Measurements from ENCODE around the gene TEPSIN.
A peak's percentile ranks its signal among the peaks of the same experiment; 100 is the strongest.

TEPSIN gene

DNA sequence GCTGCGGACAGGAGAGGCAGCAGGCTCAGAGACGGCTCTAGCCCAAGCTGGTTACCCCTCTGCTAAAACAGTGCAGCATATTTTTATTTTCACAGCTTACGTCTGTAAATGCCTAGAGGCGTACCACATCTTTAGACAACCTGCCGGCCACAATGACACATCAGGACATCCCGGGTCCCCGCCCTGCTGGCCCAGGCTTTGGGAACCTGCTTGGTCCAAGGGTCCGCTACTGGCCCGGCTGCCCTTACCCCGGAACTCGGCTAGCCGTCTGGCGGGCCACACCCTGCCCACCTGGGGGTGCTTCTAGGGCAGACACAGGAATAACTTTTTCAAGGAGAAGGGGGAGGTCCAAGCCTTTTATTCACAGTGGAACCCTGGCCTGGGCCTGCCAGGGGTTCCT lies 20.4 kb downstream of the TEPSIN start:
- DNase-seq = no peak

DNA sequence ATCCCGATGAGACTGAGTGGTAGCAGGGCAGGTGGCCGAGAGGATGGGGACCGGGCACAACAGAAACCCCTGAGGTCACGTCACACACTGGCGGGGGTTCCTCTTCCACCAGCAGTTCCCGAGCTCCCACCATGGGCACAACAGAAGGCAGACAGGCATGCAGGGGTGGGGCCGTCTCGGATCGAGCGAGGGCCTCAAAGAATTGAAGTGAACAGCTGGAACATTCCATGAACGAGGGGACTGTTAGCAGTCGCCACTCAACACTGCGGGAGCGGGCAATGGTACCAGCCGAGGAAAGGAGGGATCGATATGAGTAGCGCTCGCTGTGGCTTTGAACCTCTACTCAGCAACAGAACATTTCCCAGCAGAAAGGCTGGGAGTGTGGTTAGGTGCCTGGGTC lies 21.4 kb downstream of the TEPSIN start:
- no peak for DNase-seq

DNA sequence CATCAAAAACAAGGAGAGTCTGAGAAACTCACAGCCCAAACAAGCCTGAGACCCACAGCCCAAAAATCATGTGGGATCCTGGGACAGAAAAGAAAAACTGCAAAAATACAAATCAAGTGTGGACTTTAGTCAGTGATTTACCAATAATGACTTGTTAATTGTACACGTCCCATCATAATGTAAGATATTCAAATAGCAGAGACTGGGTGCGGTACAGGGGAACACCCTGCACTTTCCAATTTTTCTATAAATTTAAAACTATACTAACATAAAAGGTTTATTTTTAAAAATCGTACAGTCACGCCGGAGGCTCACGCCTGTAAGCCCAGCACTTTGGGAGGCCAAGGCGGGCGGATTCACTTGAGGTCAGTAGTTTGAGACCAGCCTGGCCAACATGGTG lies 24.9 kb downstream of the TEPSIN start:
- DNase-seq = no peak

DNA sequence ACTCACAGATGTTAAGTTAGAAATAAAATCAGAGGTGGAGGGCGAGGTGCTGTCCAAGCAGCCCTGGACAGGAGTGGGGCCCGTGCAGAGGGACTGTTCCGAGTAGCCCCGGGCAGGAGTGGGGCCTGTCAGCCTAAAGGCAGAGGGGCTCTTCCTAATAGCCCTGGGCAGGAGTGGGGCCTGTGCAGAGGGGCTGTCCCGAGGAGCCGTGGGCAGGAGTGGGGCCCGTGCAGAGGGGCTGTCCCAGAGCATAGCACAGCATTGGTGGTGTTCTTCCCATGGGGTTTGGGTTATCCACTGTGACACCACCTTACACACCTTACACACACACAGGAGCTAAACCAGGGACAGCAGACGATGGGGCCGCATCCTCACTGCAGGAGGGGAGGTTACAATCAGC lies 26.5 kb downstream of the TEPSIN start:
- DNase-seq = no peak

DNA sequence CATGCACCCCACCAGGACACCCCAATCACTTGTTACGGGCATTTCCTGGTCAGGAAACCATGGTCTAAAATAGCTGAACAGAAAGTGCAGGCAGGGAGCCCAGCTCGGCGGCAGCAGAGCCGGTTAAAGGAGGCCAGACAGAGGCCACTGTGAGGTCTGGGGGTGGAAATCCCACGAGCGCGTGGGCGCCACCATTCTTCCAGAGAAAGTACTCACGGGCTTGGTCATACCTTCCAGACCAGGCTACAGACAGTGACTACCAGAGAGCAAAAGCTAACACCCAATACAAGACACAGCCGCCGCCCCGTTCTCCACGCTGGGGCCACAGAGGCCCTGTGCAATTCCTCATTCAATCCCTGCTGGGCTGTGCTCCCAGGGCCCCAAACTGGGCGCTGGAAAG lies 28.0 kb downstream of the TEPSIN start:
- no peak for DNase-seq

DNA sequence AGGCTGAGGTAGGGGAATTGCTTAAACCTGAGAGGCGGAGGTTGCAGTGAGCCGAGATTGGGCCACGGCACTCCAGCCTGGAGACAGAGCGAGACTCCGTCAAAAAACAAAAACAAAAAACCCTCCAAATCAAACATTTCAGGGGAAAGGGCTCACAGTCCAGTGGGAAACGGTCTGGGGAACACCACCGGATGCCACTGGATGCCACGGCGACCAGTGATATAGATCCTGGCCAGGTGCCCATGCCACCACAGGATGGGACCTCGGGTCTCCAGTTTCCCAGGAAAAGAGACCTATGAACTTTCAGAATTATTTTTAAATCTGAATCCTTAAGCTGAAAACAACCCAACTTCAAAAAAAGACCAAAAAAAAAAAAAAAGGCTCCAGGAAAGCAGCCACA lies 28.4 kb downstream of the TEPSIN start:
- no peak for DNase-seq

DNA sequence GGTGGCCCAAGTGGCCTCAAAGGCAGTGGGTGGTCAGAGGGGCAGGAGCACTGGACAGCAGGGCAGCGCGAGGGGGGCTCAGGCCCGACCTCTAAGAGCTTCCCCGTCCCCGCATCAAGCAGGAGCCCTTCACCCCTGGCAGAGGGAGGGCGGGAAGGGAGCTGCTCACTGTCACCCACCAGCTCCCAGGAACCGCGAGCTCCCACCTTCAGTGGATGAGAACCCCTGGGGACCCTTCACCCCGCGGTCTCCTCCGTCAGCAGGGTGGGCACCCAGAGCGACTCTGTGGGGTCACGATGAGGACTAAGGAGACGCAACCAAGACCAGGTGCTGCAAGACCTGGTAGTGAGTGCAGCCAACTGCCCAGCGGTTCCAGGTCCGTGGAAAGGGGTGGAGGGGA lies 29.7 kb downstream of the TEPSIN start:
- DNase-seq = no peak

DNA sequence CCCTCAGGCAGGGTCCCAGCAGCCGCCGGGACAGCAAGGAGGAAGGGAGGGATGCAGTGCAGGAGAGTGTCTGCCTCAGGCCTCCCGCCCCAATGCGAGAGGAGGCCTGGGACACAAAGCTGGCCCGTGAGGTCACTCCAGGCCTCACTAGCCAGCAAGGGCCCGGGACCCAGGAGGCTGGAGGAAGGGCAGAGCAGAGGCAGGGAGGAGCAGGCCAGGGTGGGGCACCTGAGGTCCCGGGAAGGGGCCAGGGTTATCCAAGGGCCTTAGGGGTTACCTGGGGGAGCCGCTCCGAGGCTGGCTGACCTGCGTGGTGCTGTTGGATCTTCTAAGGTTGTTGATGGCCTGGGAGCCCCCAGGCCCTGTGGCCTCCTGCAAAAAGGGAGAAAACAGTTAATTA lies 30.2 kb downstream of the TEPSIN start:
- DNase-seq = no peak

DNA sequence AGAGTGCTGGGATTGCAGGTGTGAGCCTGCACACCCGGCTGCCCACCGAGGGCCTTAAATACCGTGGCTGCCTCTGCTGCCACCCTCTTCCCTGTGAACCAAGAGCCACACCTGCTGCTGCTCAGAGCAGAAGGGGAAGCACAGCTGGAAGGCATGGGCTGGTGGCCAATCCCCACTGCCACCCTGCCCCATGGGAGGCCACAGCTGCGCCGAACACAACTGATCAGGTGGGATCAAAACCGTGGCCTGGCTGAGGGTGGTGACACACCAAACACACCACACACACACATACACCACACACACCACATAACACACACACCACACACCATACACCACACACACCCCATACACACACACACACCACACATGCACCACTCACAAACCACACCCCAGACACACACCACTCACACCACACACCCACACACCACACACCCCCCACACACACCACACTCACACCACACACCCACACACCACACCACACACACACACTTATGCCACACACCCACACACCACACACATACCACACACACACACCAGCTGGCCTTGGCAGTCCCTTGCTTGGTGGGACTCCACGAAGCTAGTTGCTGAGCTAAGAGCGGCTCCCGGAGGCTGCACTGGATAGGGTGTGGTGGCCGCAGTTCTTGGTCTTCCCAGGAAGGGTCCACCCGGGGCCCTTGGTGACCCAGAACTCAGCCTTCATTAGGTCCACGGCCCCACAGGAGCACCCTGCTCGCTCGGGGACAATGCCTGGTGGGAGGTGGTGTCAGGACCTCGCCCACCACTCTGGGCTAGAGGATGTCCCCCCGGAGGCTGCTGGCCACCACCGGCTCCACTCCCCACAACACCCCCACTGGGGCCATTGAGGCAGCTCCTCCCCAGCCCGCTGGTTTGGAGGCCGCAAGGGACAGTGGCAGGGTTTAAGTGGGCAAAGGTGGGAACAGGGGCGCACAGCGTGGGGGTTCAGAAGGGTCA lies 31.0 kb downstream of the TEPSIN start:
- DNase-seq = no peak

DNA sequence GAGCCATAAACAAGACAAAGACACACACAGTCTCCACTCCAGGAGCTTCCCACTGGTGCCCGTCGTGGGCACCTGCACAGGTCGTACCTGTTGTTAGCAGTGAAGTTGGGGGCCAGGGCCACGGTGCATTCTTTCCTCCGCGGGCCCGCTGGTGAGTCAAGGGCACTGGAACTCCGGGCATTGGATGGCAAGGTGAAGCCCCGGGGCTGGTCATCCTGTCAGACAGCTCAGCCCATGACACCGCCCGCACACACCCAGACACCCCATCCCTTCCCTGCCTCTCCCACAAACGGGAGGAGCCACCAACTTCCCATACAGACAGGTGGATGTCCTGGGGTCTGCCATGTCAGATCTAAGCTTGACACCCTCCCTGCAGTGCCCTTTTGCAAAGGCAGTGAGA lies 32.2 kb downstream of the TEPSIN start:
- DNase-seq = no peak

DNA sequence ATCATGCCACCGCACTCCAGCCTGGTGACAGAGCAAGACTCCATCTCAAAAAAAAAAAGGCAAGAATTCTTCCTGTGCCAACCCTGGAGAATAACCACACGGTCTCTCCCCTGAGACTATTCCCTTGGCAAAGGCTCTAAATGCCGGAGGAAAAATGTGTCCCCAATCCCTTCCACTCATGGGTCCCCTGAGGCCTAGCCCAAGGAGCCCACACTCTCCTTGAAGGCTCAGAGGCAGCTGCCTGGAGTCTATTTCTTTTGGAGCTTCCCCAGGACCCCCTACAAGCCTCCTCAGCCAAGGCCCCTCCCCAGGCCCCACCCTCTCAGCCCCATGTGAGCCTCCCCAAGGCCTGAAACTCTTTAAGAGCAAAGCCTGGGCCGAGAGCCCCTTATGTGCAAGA lies 32.7 kb downstream of the TEPSIN start:
- no peak for DNase-seq

DNA sequence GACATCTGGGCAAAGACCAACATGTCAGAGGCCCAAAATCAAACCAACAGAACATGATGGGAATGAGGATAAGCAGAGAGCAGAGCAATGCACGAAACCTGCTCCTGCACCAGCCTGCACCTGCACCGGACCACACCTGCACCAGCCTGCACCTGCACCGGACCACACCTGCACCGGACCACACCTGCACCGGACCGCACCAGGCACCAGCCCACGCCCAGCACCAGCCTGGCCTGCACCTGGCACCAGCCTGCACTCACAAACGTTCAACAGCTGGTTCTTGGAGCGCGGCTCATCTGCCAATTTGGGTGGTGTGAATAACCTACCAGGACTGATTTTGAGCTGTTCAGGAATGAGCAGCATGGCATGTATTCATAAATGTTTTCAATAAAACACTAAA lies 34.3 kb downstream of the TEPSIN start:
- DNase-seq = no peak

DNA sequence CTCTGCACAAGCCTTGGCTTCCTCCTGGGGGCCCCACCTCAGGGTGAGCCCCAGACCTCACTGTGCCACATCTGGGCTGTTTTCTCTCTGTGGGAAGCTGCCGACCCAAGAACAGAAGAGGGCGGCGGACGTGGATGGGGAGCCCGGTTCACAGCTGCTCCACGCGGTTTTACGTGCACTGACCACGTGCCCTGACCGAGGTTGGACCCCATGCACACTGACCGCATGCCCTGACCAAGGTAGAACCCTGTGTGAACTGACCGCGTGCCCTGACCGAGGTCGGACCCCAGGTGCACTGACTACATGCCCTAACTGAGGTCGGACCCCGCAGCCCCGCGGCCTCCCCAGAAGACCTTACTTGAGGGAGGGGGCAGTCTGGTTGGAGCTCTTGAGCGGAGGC lies 35.7 kb downstream of the TEPSIN start:
- no peak for DNase-seq

DNA sequence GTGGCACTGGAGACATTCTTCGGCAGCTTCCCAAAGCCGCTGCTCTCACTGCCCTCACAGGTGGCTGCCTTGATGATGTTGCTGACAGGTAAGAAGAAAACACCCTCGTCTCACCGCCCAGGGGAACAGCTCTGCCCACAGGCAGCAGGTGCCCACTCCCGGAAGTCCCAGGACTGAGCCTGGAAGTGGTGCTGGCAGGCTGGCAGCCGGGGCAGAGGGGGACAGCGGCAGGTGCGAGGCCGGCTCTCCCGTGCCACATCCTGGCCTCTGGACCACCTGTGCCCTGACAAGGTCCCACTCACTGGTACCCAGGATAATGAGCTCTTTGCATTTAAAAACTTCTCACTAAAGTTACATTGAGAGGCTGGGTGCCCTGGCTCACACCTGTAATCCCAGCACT lies 36.5 kb downstream of the TEPSIN start:
- no peak for DNase-seq

DNA sequence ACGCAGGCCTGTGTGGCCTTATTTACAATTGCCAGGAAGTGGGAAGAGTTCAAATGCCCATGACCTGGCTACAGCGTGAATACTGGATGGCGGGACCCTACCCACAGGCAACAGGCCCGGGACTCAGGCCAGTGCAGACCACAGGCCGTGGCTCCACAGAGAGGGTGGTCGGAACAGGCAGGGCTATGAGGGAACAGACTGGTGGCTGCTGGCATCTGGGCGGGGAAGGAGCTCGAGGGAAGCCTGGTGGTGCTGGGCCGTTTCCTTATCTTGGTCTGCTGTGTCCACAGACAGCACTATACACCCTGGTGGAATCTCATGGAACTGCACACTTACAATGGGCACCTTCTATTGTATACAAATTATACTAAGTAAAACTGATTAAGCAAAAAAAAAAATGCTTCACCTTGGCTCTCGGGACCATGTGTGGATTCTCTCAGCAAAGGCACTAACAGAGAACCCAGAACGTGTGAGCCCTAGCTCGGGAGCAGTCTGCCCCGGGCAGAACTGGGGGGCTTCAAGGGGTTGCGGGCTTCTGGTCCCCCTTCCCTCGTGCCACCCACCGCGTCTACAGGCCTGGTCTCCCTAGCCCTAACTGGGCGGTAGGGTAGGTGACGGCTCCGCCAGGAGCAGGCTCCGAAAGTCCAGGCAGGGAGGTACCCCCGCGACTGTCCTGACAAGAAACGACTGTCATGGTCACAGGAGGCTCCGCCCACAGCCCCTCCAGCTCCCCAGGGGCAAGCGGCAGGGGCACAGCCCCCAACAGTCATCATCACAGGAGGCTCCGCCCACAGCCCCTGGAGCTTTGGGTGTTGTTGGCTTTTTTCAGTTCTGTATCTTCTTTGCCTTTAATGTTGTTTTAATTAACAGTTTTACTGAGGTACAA lies 37.9 kb downstream of the TEPSIN start:
- DNase-seq = peak; percentile 6

DNA sequence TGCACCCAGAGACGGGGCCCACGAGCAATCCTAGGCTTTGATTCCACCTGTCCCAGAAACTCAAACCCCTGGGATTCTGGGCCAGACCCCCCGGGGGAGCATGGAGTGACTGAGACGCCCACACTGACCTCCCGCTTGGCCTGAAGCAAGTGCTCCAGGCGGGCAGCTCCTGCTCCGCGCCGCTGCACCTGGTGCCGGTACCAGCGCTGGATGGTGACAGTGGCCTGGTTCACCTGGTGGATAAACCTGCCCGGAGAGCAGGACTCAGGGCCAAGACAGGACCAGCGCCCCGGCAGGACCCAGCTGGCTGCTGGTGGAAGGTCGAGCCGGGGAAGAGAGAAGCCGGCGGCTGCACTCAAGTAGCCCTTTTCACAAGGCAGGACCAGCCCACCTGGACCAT lies 38.7 kb downstream of the TEPSIN start:
- no peak for DNase-seq

DNA sequence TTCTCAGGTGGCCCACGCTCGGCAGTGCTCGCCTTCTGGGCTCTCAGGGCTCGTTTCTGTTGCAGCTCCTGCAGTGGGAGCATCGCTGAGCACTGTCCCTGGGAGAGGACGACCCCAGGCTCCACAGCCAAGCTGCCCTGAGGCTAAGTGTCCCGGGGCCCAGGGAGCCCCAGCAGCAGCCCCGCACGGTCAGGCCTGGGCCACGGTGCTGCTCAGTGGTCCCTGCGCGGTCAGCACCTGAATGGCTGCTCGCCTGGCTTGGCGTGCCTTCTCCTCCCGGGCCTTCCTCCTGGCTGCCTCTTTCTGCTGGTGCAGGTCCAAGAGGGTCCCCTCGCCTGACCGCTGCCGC lies 39.4 kb downstream of the TEPSIN start:
- no peak for DNase-seq

DNA sequence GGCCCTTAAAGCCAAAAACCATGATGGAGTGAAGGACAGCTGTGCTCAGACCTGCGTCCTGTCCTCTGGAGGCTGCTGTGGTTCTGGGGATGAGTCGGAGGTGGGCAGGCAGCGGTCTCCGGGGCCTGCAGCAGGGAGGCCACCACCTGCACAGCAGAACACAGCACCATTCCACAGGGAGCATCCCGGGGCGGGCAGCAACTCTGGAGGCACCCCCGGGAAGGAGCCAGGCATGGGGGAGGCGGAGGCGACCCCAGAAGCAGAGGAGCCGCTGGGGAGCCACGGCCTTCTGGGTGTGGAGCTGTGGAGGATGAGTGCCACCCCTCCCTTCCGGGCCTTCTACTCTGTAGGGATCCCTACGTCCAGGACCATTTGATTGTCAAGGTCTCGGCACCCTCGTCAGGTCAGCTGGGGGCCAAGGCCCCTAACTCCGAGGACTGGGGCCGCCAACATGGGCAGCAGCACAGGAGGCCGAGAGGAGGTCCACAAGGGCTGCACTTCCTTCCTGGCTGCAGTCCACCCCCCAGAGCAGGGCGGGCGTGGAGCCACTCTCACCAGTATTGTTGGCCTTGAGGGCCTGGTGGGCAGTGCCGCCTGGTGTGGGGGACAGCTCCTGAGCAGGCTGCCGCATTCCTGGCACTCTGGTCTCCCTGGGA lies 39.9 kb downstream of the TEPSIN start:
- no peak for DNase-seq

DNA sequence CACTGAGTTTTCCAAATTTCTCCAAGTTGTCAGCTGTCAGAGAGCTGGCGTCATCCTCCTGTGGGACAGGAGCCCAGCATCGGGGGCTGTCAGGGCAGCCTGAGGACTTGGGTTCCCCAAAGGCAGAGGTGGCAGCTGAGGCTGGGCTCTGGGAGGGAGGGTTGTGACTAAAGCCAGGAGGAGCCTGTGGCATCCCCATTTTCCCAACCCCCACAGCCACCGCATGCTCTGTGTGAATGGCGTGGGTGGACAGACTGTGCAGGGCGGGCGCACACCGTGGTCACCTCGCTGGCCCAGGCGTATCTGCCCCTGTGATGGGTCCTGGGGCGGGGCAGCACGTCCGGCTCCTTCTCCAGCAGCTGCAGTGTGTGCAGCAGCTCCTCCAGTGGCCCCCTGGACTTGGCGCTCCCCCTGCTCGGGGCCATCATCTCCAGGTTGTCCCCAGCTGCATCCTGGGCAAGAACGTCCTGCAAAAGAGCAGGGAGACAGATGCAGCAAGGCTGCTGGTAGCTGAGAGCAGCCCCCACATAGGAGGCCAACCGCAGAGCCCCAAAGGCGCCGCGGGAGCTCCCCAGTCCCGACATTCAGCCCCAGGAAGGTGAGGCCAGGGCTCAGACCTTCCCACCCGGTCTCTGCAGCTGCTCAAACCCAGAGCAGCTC lies 40.9 kb downstream of the TEPSIN start:
- DNase-seq = no peak

DNA sequence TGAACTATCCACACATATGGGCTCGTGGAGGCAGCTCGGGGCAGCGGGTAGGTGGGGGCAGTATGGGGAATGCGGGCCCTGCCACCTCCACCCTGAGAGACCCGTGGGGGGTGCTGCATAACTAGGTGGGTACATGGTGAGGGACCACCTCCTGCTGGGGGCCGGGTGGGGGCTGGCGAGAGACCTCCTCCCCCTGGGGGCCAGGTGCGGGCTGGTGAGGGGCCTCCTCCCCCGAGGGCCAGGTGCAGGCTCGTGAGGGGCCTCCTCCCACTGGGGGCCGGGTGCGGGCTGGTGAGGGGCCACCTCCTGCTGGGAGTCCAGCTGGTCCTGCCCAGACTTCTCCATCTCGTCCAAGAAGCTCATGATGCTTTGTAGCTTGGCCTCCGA lies 41.5 kb downstream of the TEPSIN start:
- no peak for DNase-seq

DNA sequence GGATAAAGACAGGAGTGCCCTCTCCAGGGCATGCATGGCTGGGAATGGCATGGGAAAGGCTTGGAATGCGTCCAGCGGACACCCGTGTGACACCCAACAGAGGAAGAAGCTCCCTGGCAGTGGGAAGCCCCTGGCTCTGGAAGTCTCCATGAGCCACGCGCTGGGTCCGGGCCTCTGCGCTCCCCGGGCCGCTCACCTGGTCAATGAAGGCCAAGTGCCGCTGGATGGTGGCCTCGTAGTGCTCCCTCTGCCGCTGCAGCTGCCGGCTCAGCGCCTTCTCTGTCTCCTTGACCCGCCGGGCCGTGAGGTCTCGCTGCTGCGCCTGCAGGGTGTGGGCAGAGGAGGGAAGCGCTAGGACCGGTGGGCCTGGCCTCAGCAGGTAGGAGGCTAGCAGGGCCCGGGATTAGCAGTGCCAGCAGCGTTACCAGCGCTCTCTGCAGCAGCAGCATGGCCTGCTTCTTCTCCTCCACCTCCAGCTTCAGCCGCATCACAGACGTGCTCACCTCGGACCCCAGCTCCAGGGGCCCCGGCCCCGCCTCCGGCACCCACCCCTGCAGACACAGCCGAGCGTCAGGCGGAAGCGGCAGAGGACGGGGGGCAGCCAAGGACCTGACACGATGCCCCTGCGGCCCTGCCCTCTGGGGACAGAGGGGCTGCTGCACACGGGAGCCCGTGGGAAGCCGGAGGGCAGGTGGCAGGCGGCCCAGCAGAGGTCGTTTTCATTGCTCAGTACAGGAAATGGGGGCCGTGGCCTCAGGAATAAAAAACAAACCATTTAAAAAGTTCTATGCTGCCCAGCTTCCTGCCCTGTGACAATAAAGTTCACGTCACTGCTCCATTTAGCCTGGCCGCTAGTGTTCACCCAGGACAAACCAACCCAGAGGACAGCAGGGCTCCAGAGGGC lies 42.1 kb downstream of the TEPSIN start:
- DNase-seq = no peak

DNA sequence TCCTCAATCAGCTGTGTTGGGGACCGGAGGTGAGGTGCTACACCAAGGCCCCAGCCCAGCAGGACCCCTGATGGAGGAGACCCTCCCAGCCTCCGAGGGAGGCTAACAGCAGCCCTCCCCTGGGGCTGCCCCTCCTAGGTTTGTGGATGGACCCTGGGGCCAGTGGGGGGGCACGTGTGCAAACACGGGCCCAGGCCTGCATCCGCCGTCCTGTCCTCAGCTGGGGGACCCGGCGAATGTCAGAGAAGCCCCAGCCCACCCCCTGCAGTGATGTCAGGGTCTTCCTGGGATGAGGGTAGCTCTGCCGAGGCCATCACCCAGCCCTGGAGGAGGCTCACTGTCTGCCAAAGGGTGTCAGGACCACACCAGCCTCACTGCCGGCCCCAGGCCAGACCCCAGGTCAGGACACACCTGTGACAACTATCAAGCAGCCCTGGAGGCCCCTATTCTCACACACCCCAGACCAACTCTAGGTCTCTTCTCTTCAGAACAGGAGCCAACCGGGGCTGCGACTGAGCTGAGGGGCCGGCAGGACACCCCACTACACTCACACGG lies 42.8 kb downstream of the TEPSIN start:
- DNase-seq = no peak

Data from CD4-positive, alpha-beta T cell treated with Interleukin-4 for 4 hours (primary cell).